Vagina (tissue), 2 donors: ENCODE data around the gene LSM11.

Experiments
- CTCF ChIP-seq, 3 experiments: fragments of 450-650 bp in 2 of 3; fragments of 200-600 bp in 1 of 3; sonication (generic) in 1 of 3; IDR thresholded peaks; one replicate each; pipeline ENCODE4 v1.5.1; 2017 to 2019; ENCODE audit warnings: antibody characterized with exemption in 3 of 3, mild to moderate bottlenecking in 2 of 3, moderate library complexity in 2 of 3
- POLR2A ChIP-seq, 2 donors: fragments of 450-650 bp; IDR thresholded peaks; one replicate each; pipeline ENCODE4 v1.6.1; 2017; ENCODE audit warnings: antibody characterized with exemption in 2 of 2, mild to moderate bottlenecking in 2 of 2, moderate library complexity in 2 of 2
- POLR2AphosphoS5 ChIP-seq, 2 donors: sonication (generic); formaldehyde crosslinking; IDR thresholded peaks; one replicate each; pipeline ENCODE4 v1.9.0; 2017; ENCODE audit warnings: antibody characterized with exemption in 2 of 2, mild to moderate bottlenecking in 2 of 2, low read depth in 1 of 2; ENCODE audit not compliant: insufficient read depth in 1 of 2

GRCh38 chr5:157808043-157808442 lies 64.5 kb downstream of the LSM11 start:
- TF ChIP-seq CTCF (IDR thresholded peaks at IDR 0.05) (no peak), POLR2A (IDR thresholded peaks at IDR 0.05) (no peak), POLR2AphosphoS5 (IDR thresholded peaks at IDR 0.05; ENCODE audit: insufficient read depth in 1 of 2, low read depth in 1 of 2) (no peak)
